BJ (cell line): ENCODE results near the gene VPS26A. TPM values are rescaled to one million over a fixed set of nuclear protein-coding genes. Genes with fewer than 3 reads are reported as not detected.

Source experiments
- CTCF ChIA-PET: fragments of 350-600 bp; formaldehyde crosslinking; extraction: SDS; loops from one replicate; lab custom pipeline; 2021; ENCODE audit warnings: antibody characterized with exemption, inconsistent platforms; lab: Yijun Ruan, JAX
- POLR2A ChIA-PET: fragments of 300-600 bp; sonication (Branson Sonifier 250); formaldehyde crosslinking; extraction: SDS; loops from one replicate; lab custom pipeline; 2021; ENCODE audit warnings: antibody characterized with exemption; lab: Charles Lee
- DNase-seq: peaks from one replicate; pipeline ENCODE4 v3.0.0-alpha.2; 2011; ENCODE audit warnings: low read depth
- H3K27me3 ChIP-seq: 2 replicates; pipeline ENCODE4 v1.6.0; 2011; ENCODE audit warnings: low read length; ENCODE audit not compliant: control insufficient read depth, insufficient read depth
- H3K36me3 ChIP-seq: 2 replicates; pipeline ENCODE4 v1.5.1; 2011; ENCODE audit warnings: low read length; ENCODE audit not compliant: control insufficient read depth, insufficient read depth
- H3K4me3 ChIP-seq: 2 replicates; pipeline ENCODE4 v1.5.1; 2011; ENCODE audit warnings: low read depth, mild to moderate bottlenecking, control low read depth, low read length
- CTCF ChIP-seq: IDR thresholded peaks from 2 replicates; pipeline ENCODE4 v1.5.1; 2011; ENCODE audit warnings: low read depth, mild to moderate bottlenecking, control low read depth, inconsistent platforms, low read length, moderate library complexity; ENCODE audit not compliant: insufficient read depth
- polyA minus RNA-seq: library from RNA; depleted of rRNA, polyadenylated mRNA; stranded (reverse); fragments of >200 nt; gene quantifications from 2 replicates; pipeline ENCODE4 v1.2.3, GENCODE V29; 2011; rRNA and poly(A)+ RNA removed
- polyA plus RNA-seq: library from polyadenylated mRNA; depleted of rRNA; stranded (reverse); fragments of >200 nt; gene quantifications from 2 replicates; pipeline ENCODE4 v1.2.3, GENCODE V29; 2011; rRNA removed

VPS26A gene
- polyA plus RNA-seq (7.5 and 18.7 TPM in 2 replicates), polyA minus RNA-seq (2.1 and 4.9 TPM in 2 replicates)

- H3K27me3 ChIP-seq = no peaks in the 10 kb centered on the region
- peak; percentile 85 for DNase-seq
- ChIA-PET CTCF (interaction anchor here (0.9 to 2.7 kb wide), 4 partner anchors 11 to 118 kb away, joined by 3 to 9 read pairs (median 4); no protein-coding TSS in a partner anchor), POLR2A (no interaction called here)
- no peaks in the 10 kb centered on the region for H3K36me3 ChIP-seq
- H3K4me3 ChIP-seq = peak within 1 kb of the TSS; percentile 90
- peak; percentile 48; the same call in 1 of the 2 replicates for TF ChIP-seq CTCF
These were observed at the start of gene VPS26A for GRCh38 chr10:69123747-69124562. Gene VPS26A, plus strand, starts transcription at chr10:69124178. Its CDS starts 100 bp downstream, at chr10:69124278.

GRCh38 chr10:69074532-69074931 lies 49.4 kb upstream of the VPS26A start:
- H3K4me3 ChIP-seq = no peak overlapping the region
- CTCF ChIA-PET = no interaction called here
- POLR2A ChIA-PET = no interaction called here

GRCh38 chr10:69075431-69075830 lies 48.5 kb upstream of the VPS26A start:
- no peaks in the 10 kb centered on the region for H3K36me3 ChIP-seq
- CTCF ChIA-PET = no interaction called here
- no peak overlapping the region for H3K4me3 ChIP-seq
- no peak for TF ChIP-seq CTCF
- no peak for DNase-seq
- H3K27me3 ChIP-seq = peaks cover 3% of the 10 kb centered on the region; the same call in 1 of the 2 replicates
- POLR2A ChIA-PET = no interaction called here

More at GRCh38 chr10:69074532-69074931, 49.4 kb upstream of the VPS26A start:
- no peak for DNase-seq
- H3K36me3 ChIP-seq = no peaks in the 10 kb centered on the region
- peaks cover 3% of the 10 kb centered on the region; the same call in 1 of the 2 replicates for H3K27me3 ChIP-seq
- TF ChIP-seq CTCF = no peak

GRCh38 chr10:69078311-69078710 lies 45.7 kb upstream of the VPS26A start:
- DNase-seq = no peak
- H3K36me3 ChIP-seq = no peaks in the 10 kb centered on the region
- H3K4me3 ChIP-seq = no peak overlapping the region
- ChIA-PET POLR2A (no interaction called here), CTCF (interaction anchor here (1.6 kb wide), 1 partner anchor 13 kb away, joined by 5 read pairs; no protein-coding TSS in a partner anchor)
- no peak for TF ChIP-seq CTCF
- H3K27me3 ChIP-seq = no peaks in the 10 kb centered on the region; the same call in 1 of the 2 replicates

- Histone ChIP-seq H3K4me3 (no peak overlapping the region), H3K27me3 (no peaks in the 10 kb centered on the region; the same call in 1 of the 2 replicates), H3K36me3 (no peaks in the 10 kb centered on the region)
- ChIA-PET POLR2A (no interaction called here), CTCF (interaction anchor here (0.8 kb wide), 1 partner anchor 14 kb away, joined by 3 read pairs; no protein-coding TSS in a partner anchor)
- DNase-seq = no peak
- no peak for TF ChIP-seq CTCF
These were observed 43.8 kb upstream of the VPS26A start for GRCh38 chr10:69080226-69080625.
